Measurements from ENCODE around the gene PRKCB.

PRKCB gene

GRCh38 chr16:24113115-24113745 lies 277.4 kb downstream of the PRKCB start:
- DNase-seq = no peak

DNA sequence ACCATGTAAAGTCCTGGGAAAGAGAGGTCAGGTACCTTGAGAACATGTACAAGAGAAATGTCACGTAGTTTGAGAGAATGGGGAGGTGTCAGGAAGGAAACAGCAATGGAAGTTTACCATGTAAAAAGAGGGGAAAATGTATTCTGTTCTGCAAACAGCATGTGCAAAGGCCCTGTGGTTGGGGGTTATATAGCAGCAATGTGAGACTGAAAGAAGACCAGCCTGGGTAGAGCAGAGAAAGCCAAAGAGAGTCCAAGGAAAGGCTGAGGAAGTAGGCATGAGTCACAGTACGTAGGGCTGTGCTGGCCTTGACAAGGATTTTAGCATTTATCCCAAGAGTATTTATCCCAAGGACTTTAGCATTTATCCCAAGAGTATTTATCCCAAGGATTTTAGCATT lies 279.1 kb downstream of the PRKCB start:
- DNase-seq = no peak

- no peak for DNase-seq
Measured at GRCh38 chr16:24116046-24116776, 280.4 kb downstream of the PRKCB start.

DNA sequence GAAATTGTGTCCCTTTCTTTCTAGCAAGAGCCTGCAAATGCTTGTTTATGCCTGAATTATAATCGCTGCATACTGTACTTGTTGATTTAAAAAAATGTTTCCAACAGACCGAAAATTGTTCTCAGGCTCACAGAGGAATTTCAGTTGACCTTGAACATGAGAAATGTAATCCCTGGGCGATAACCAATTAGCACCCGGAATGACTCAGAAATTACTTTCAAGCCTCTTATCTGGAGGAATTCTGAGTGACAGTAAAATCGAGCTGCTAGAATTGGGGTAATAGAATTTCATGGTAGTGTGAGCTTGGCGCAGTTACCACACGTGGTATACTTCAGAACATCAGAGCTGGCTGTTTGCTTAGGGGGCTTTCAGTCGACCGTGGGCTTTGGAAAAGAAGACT lies 281.2 kb downstream of the PRKCB start:
- no peak for DNase-seq

DNA sequence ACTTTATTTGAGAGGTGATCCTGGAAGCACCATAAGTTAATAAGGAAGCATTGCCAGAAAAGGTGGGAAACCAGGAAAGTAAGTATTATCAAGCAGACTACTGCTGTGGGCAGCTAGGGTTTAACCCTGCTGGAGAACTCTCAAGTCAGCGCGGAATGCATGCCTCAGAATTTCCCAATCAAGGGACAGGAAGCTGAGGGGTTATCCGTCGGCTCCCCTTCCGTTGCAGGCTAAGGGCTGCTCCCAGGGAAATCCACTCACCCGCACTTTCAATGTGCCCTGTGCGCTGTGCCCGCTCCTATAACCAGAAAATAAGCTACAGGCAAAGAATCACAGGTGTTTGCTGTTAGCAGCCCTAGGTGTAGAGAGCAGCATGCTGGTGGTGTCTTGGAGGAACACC lies 281.9 kb downstream of the PRKCB start:
- DNase-seq = no peak

- DNase-seq = no peak
Measured at GRCh38 chr16:24118126-24118821, 282.5 kb downstream of the PRKCB start.

- no peak for DNase-seq
Measured at GRCh38 chr16:24119807-24120206, 284.0 kb downstream of the PRKCB start.

DNA sequence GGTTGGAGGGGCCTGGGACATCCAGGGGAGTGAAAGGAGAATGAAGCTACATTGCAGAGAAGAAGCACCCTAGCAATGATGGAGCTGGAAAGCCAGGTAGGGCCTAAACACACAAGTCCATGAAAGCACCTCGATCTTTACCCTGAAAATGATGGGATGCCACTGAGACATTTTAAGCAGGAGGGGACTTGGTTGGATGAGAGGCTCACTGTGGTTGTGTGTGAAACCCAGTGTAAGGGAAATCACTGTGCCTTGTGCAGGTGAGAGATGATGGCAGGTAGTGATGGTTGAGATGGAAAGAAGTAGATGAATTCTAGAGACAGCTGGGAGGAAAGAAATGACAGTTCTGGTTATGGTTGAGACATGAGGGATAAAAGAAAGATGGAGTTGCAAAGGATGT lies 287.5 kb downstream of the PRKCB start:
- no peak for DNase-seq

- no peak for DNase-seq
Measured at GRCh38 chr16:24124291-24124690, 288.5 kb downstream of the PRKCB start.

DNA sequence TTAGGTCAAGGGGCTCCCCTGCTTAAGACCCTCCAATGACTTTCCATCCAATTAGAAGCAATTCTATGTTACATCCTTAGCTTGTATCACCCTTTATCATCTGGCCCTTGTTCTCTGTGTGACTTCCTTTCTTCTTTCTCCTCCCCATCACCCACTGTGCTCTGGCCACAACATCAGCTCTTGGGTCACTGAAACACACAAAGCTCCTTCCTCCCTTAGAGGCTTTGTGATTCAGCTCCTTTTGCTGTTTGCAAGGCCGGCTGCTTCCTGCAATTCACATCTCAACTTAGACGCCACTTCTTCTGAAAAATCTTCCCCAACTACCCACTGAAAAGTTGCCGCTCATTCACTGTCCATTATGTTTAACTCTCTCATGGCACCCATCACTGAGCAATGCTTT lies 289.4 kb downstream of the PRKCB start:
- no peak for DNase-seq

DNA sequence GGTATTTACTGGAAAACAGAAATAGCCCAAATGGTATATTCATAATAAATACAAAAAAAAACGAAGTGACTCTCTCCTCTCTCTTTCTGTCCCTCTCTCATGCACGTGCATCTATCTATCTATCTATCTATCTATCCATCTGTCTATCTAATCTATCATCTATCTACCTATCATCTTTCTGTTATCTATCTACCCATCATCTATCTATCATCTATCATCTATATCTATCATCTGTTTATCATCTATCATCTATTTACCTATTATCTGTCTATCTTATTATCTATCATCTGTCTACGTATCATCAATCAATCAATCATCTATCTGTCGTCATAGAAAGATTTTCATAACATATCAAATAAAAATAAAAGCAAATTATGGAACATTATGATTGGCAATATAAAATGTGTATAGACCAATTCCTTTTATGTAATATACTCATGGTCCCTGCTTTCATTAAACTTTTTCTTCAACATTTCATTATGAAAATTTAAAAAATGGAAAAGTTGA lies 293.7 kb downstream of the PRKCB start:
- no peak for DNase-seq

DNA sequence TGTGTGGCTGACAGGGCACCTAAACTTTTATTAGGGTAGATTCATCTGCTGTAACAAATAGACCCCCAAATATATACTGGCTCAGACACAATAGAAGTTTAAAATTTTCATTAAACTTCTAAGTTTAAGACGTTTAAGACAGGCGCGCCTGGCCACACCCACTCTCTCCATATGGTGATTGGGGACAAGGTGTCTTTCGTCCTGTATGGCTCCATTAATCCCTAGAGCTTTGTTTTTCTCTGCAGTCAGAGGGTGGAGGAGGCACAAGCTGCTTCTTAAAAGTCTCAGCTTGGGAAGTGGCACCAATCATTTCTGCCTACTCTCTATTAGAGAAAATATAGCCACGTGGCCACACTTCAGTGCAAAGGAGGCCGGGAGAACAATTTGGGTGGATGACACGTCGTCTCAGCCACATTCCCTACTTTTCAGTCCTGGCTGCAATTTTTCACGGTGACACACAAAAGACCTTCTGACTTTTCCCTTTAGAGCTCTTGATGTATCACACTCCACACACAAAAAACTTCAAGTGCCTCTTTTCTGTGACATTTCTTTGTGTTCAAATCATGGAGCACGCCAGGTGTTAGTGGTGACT lies 294.8 kb downstream of the PRKCB start:
- no peak for DNase-seq

- no peak for DNase-seq
Measured at GRCh38 chr16:24131294-24131693, 295.5 kb downstream of the PRKCB start.

DNA sequence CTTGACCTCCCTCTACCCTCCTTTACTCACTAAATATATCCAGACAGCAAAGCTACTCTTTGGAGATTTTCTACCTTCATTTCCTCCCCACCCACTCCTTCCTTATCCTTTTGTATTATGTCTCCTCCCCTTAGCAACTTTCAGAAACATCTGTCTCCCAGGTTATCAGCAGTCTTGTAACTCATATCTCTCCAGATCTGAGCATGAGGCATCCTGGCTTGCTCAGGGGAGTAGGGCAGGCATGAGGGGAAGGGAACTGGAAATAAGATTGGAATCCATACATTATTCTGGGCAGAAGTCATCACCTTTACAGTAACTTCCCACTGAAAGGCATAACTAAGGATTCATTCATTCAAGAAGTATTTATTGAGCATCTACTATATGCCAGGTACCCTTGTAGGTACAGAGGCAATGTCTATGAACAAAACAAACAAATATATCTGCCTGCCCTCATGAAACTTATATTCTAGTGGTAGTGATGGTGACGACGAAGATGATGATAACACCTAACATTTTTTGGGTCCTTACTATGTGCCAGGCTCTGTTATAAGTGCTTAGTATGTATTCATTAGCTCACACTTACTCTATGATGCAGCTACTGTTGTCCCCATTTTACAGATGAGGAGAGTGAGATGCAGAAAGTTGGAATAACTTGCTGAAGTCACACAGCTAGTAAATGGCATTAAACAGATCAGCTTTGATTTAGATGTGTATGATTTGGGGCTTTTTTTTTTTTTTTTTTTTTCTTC lies 296.4 kb downstream of the PRKCB start:
- no peak for DNase-seq

- no peak for DNase-seq
Measured at GRCh38 chr16:24132797-24133155, 297.0 kb downstream of the PRKCB start.

DNA sequence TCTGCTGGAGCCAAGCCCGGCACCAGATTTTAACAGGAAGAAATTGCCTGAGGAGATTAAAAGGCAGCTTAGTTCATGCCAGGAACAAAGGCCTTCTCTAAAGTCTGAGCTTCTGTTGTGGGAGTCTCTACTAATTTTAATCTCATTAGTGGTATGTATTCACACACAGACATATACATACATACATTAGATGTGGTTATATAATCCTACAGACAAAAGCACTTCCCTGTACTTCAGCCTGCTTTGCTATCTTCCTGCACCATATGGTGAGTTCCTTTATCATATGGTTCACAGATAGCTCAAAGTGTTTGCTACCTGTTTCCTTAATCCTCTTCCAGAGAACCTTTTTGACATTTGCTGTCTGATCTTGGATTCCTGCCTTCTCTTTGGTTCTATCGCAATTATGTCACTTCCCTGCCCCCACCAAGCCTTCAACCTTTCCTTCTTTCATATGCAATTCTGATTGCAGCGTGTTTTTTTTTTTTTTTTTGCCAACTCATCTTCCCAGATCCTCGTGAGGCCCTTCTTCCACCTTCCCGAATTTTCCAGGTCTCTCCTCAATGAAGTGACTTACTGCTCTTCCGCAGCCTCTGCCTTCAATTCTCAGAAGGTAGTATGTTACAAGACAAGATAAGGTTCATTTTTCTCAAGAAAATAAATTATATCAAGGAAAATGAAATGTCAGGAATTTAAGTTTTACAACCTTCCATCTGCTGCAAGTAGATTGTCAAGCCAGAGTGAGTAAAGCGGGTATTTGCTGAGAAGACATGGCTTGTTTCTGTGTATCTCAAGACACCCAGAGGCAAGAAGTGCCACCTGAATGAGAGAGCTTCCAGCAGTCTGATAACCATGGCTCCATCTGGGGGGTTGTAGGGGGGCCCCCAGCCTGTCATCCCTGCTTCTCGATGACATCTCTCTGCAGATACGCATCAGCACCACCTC lies 300.1 kb downstream of the PRKCB start:
- DNase-seq = no peak

GRCh38 chr16:24138024-24138423 lies 302.2 kb downstream of the PRKCB start:
- no peak for DNase-seq

DNA sequence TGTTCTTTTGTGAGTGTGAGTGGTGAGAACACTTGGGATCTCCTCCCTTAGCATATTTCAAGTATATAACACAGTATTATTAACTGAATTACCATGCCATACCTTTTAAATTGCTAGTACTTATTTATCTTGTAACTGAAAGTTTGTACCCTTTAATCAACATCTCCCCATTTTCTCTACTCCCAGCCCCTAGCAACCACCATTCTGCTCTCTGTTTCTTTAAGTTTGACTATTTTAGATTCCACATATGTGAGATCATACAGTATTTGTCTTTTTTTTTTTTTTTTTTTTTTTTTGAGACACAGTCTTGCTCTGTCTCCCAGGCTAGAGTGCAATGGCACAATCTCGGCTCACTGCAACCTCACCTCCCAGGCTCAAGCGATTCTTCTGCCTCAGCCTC lies 302.8 kb downstream of the PRKCB start:
- DNase-seq = no peak

- DNase-seq = no peak
Measured at GRCh38 chr16:24139282-24139681, 303.5 kb downstream of the PRKCB start.

- no peak for DNase-seq
Measured at GRCh38 chr16:24140730-24141129, 304.9 kb downstream of the PRKCB start.

DNA sequence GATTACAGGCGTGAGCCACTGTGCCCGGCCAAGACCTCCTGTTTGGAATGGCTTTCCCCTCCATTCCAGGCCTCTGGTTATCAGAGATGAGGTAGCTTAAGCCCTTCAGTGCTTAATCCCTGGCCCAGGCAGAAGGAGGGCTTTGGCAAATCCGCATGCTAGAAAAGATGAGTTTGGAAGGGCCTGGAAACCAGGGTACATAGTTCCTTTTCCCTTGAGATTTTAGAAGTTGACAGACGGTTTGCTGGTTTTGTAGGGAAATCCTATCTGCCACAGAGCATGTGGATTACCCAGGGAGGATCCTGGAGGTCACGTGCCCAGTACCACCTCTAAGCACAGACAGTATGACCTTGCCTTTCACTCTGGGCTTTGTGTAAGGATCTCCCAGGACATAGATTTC lies 305.7 kb downstream of the PRKCB start:
- DNase-seq = no peak

DNA sequence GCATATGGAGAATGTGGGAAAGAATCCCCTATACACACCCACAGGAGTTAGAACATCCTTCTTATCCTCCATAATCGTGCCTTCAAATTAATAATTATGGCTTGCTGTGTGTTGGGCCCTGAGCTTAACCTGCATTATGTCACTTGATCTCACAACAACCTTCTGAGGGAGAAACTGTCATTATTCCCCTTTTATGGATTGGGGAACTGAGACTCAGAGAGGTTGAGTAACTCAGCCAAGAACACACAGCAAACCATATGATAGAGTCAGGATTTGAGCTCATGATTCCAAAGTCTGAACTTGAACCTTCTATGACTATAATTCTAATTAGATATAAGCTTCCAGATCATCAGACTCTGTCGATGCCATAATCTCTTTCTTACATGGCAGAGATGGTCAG lies 306.1 kb downstream of the PRKCB start:
- DNase-seq = no peak
